GM19238 (cell line): Measurements from ENCODE around the gene DIO3.

Source experiments
- DNase-seq: peaks from one replicate; pipeline ENCODE4 v3.0.0; 2011; ENCODE audit warnings: low spot score; ENCODE audit not compliant: insufficient read length

The DIO3 gene

GRCh38 chr14:101582294-101582693, 21.0 kb downstream of the DIO3 start:
- no peak for DNase-seq

- no peak for DNase-seq
Measured at GRCh38 chr14:101583006-101583714, 21.9 kb downstream of the DIO3 start.

- no peak for DNase-seq
Measured at GRCh38 chr14:101583715-101584054, 22.4 kb downstream of the DIO3 start.

- no peak for DNase-seq
Measured at GRCh38 chr14:101584055-101584859, 23.0 kb downstream of the DIO3 start.

- DNase-seq, result no peak
Measured at GRCh38 chr14:101585211-101585610, 23.9 kb downstream of the DIO3 start.

GRCh38 chr14:101586531-101587430, 25.5 kb downstream of the DIO3 start:
- no peak for DNase-seq

GRCh38 chr14:101587441-101587911, 26.2 kb downstream of the DIO3 start:
- no peak for DNase-seq

- DNase-seq, result no peak
Measured at GRCh38 chr14:101588286-101588975, 27.1 kb downstream of the DIO3 start.

- no peak for DNase-seq
Measured at GRCh38 chr14:101588990-101589389, 27.7 kb downstream of the DIO3 start.

GRCh38 chr14:101589486-101590015, 28.3 kb downstream of the DIO3 start:
- DNase-seq, result no peak

GRCh38 chr14:101590062-101590461, 28.8 kb downstream of the DIO3 start:
- no peak for DNase-seq

GRCh38 chr14:101590616-101591015, 29.3 kb downstream of the DIO3 start:
- DNase-seq, result no peak

GRCh38 chr14:101591121-101591520, 29.8 kb downstream of the DIO3 start:
- DNase-seq, result no peak

GRCh38 chr14:101591582-101591981, 30.3 kb downstream of the DIO3 start:
- no peak for DNase-seq

GRCh38 chr14:101593411-101594238, 32.3 kb downstream of the DIO3 start:
- no peak for DNase-seq

GRCh38 chr14:101594511-101595148, 33.3 kb downstream of the DIO3 start:
- no peak for DNase-seq

GRCh38 chr14:101595349-101595748, 34.1 kb downstream of the DIO3 start:
- DNase-seq, result no peak

GRCh38 chr14:101595887-101596721, 34.8 kb downstream of the DIO3 start:
- DNase-seq, result no peak

- no peak for DNase-seq
Measured at GRCh38 chr14:101596742-101597141, 35.4 kb downstream of the DIO3 start.
